H1 (cell line): ENCODE results near the gene SLC9C2. TPM values are rescaled to one million over a fixed set of nuclear protein-coding genes. Genes with fewer than 3 reads are reported as not detected.

Experiments used
- CTBP2 ChIP-seq: IDR thresholded peaks from 2 replicates; pipeline ENCODE4 v1.7.0; 2011; ENCODE audit warnings: borderline replicate concordance, mild to moderate bottlenecking, moderate library complexity, mixed read lengths, low read length; ENCODE audit not compliant: insufficient read depth, insufficient read length
- KDM4A ChIP-seq: IDR thresholded peaks from one replicate; pipeline ENCODE4 v1.7.1; 2012; ENCODE audit warnings: low read depth, mild to moderate bottlenecking, moderate library complexity, low read length, inconsistent platforms; ENCODE audit not compliant: severe bottlenecking
- RAD21 ChIP-seq, 2 experiments: IDR thresholded peaks in 1 of 2; conservative IDR thresholded peaks in 1 of 2; 2 replicates each; pipeline ENCODE4 v1.6.1; 2011; ENCODE audit warnings: low read depth in 2 of 2, low read length in 2 of 2, improper control_type of control experiment in 1 of 2, inconsistent platforms in 1 of 2, mild to moderate bottlenecking in 1 of 2, moderate library complexity in 1 of 2
- polyA plus RNA-seq, 7 experiments: library from polyadenylated mRNA; depleted of rRNA in 3 of 7; stranded (reverse) in 5 of 7; unstranded in 2 of 7; fragments of >200 nt in 5 of 7; fragments of 200-250 nt in 2 of 7; gene quantifications; 1 replicate in 5 of 7; 2 replicates in 1 of 7; 4 replicates in 1 of 7; pipeline versions ENCODE4 v1.2.1 to v1.2.3, GENCODE V29; 2011 to 2013; ENCODE audit warnings: missing spikeins in 2 of 7, mixed read lengths in 2 of 7
- total RNA-seq: library from RNA; stranded (reverse); fragmentation: NEBNext Ultra II Directional; extraction: Animal tissue kit (Norgen Biotek cat#: 25700); gene quantifications from 2 replicates; pipeline ENCODE4 v1.2.1, GENCODE V29; 2021

SLC9C2 gene
- total and polyA plus RNA-seq, 2 of the 8 experiments (the other 6 are each of a cell fraction or from before 2014, with no cell fraction given), result not detected

GRCh38 chr1:173470608-173471007 lies 132.3 kb downstream of the SLC9C2 start (continued):
- no peak for TF ChIP-seq CTBP2
- no peak for TF ChIP-seq KDM4A
- no peak for TF ChIP-seq RAD21 (IDR thresholded peaks at IDR 0.05 in 1 of 2, conservative IDR thresholded peaks at IDR 0.05 in 1 of 2; ENCODE audit: low read depth in 2 of 2, low read length in 2 of 2)
